Activated naive CD8-positive, alpha-beta T cell treated with anti-CD3 and anti-CD28 coated beads for 36 hours (primary cell): ENCODE measurements around the gene SERTAD1. TPM values are rescaled to one million over a fixed set of nuclear protein-coding genes. Genes with fewer than 3 reads are reported as not detected.

ENCODE experiments used
- total RNA-seq, 2 experiments: library from RNA; stranded (reverse); gene quantifications; one replicate each; pipeline ENCODE4 v1.2.3, GENCODE V29; 2021

The SERTAD1 gene
- total RNA-seq, 2 experiments from 2014 or later = 10.0 TPM

Other genes starting within 250 kb of the SERTAD1 start
- 1 to 10 TPM; 8.3 to 9.3 TPM for gene MAP3K10, start 234.6 kb downstream of the SERTAD1 start, total RNA-seq
- gene TTC9B, start 207.6 kb downstream of the SERTAD1 start, total RNA-seq = not detected
- not detected for gene CCNP, start 199.3 kb downstream of the SERTAD1 start, total RNA-seq
- 100 to 1,000 TPM; 139 to 141 TPM for gene AKT2, start 140.6 kb downstream of the SERTAD1 start, total RNA-seq
- 10 to 100 TPM; 26.1 to 28.1 TPM for gene C19orf47, start 77.6 kb downstream of the SERTAD1 start, total RNA-seq
- gene PLD3, start 77.3 kb downstream of the SERTAD1 start, total RNA-seq = 10 to 100 TPM; 41.8 to 44.2 TPM
- gene HIPK4, start 35.8 kb downstream of the SERTAD1 start, total RNA-seq = not detected
- under 1 TPM; 0.64 to 0.84 TPM for gene PRX, start 12.6 kb downstream of the SERTAD1 start, total RNA-seq
- gene SERTAD3, start 18.3 kb upstream of the SERTAD1 start, total RNA-seq = 1 to 10 TPM; 4.4 to 5.3 TPM
- 10 to 100 TPM; 15.1 to 15.2 TPM for gene BLVRB, start 39.8 kb upstream of the SERTAD1 start, total RNA-seq
- 1 to 10 TPM; 1.1 to 2.9 TPM for gene SPTBN4, start 41.0 kb upstream of the SERTAD1 start, total RNA-seq
- 10 to 100 TPM; 71.1 to 74.5 TPM for gene SHKBP1, start 150.9 kb upstream of the SERTAD1 start, total RNA-seq
- gene LTBP4, start 175.4 kb upstream of the SERTAD1 start, total RNA-seq = 100 to 1,000 TPM in 1 of 2 experiments, 10 to 100 TPM in 1; 99.3 to 102 TPM